Right cardiac atrium (tissue), 5 donors: ENCODE results near the gene CYP2R1. TPM values are rescaled to one million over a fixed set of nuclear protein-coding genes. Genes with fewer than 3 reads are reported as not detected.

Source experiments
- ATAC-seq, 2 donors: fragments of 200-7000 bp; cut with Tn5 transposase; one replicate each; pipeline versions ENCODE4 v1.8.0 to v1.9.1; 2020; ENCODE audit warnings: moderate library complexity in 2 of 2, mild to moderate bottlenecking in 1 of 2
- DNase-seq, 3 donors: peaks; one replicate each; pipeline ENCODE4 v3.0.0-alpha.2; 2020
- H3K27ac ChIP-seq: one replicate; pipeline ENCODE4 v1.5.1; 2013; ENCODE audit warnings: mild to moderate bottlenecking, low read length, control low read depth, moderate library complexity
- H3K27me3 ChIP-seq: one replicate; pipeline ENCODE4 v1.6.1; 2013; ENCODE audit not compliant: control insufficient read depth, insufficient read depth
- H3K4me1 ChIP-seq: one replicate; pipeline ENCODE4 v1.6.1; 2013; ENCODE audit warnings: low read length; ENCODE audit not compliant: control insufficient read depth, insufficient read depth
- H3K4me3 ChIP-seq: one replicate; pipeline ENCODE4 v1.5.1; 2013; ENCODE audit warnings: low read length, control low read depth
- H3K9me3 ChIP-seq: one replicate; pipeline ENCODE4 v1.6.1; 2013; ENCODE audit warnings: low read length; ENCODE audit not compliant: control insufficient read depth
- WGBS: extraction: QIAGEN DNeasy Blood & Tissue Kit; methylation state at CpG from one replicate; pipeline ENCODE4 v1.1.7; 2013; 5-methylcytosine and 5-hydroxymethylcytosine counted together
- intact Hi-C, 4 donors: fragments of 100-400 bp; cut with DNase I; formaldehyde crosslinking; loops; one replicate each; pipeline versions ENCODE4 v1.11.0 to v1.14.0; 2022 to 2023
- polyA plus RNA-seq: library from polyadenylated mRNA; stranded (reverse); fragments of 200-250 nt; gene quantifications from one replicate; pipeline ENCODE4 v1.2.3, GENCODE V29; 2013
- total RNA-seq, 4 donors: library from RNA; stranded (reverse); fragmentation: NEBNext Ultra II Directional; extraction: Animal tissue kit (Norgen Biotek cat#: 25700); gene quantifications; one replicate each; pipeline ENCODE4 v1.2.1, GENCODE V29; 2021
- donor health status: healthy with polysubstance abuse.
- donor health status: DM: no; HTN: yes; CAD: no.
- donor health status: DM: no; HTN: no; CAD: no.
- donor health status: DM: no; HTN: yes; CAD: no; lungs with severe emphysema.
- donor health status: DM: yes; HTN: yes; CAD: no.

Gene CYP2R1
- total and polyA plus RNA-seq, 5 donors = 7.7 to 9.8 (median 8.9) TPM

DNA sequence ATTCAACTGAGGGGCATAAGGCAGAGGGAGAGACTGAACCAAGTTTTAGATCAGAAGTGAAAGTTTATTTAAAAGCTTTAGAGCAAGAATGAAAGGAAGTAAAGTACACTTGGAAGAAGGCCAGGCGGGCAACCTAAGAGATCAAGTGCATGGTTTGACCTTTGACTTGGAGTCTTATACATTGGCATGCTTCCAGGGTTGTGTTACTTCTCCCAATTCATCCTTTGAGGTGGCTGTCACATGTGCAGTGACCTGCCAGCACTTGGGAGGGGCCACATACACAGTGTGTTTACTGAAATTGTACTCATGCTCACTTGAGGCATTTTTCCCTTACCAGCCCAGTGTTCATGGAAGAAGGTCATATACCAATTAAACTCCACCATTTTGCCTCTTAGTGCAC lies 30.4 kb downstream of the CYP2R1 start:
- H3K27ac ChIP-seq = no peak overlapping the region
- DNase-seq (no peak), ATAC-seq (no peak)
- H3K27me3 ChIP-seq = no peaks in the 10 kb centered on the region
- no peak overlapping the region for H3K4me3 ChIP-seq
- 100% methylated on average over 1 of the region's 1 CpG for WGBS
- intact Hi-C loops = no loop called here
- H3K4me1 ChIP-seq = no peaks in the 10 kb centered on the region
- H3K9me3 ChIP-seq = no peaks in the 10 kb centered on the region

DNA sequence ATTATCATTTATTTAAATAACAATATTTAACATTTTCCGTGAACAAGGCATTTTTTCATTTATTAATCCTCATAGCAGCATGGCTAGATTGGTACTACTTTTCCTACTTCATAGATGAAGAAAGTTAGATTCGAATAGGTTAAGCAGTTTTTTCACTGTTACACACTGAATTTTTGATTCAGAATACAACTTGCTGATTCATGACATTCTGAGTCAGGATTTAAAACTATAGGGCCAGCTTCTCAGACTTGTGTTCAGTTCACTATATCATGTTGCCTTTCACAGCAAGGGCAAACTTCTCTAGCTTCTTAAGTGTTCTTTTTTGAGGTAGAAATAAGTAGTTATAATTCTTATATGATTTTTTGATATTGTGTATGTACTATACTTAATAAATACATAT lies 31.5 kb downstream of the CYP2R1 start:
- 86% methylated on average over 2 of the region's 2 CpGs for WGBS
- ATAC-seq = no peak
- DNase-seq = no peak
- intact Hi-C loops = no loop called here
- H3K9me3 ChIP-seq = no peaks in the 10 kb centered on the region
- no peak overlapping the region for H3K4me3 ChIP-seq
- no peaks in the 10 kb centered on the region for H3K4me1 ChIP-seq
- no peaks in the 10 kb centered on the region for H3K27me3 ChIP-seq
- no peak overlapping the region for H3K27ac ChIP-seq

DNA sequence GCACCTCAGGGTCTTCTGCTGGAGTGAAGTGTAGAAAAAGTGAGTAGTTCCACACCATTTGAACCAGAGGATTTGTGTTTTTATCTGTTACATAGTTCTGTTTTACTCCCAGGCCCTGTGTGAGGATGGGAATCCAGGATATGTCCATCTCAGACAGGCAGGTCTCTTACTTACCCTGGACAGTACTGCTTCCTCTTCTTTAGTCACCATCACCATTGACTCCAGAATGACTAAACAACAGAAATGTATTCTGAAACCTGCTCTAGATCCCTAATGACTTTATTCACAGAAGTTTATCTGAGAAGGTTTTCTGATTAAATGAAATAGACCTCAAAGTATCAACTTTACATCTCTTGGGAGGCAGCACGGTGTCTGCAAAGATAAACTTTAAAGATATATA lies 33.6 kb downstream of the CYP2R1 start:
- Histone ChIP-seq H3K27me3 (no peaks in the 10 kb centered on the region), H3K4me1 (no peaks in the 10 kb centered on the region), H3K27ac (no peak overlapping the region), H3K9me3 (no peaks in the 10 kb centered on the region), H3K4me3 (no peak overlapping the region)
- DNase-seq (no peak), ATAC-seq (no peak)
- intact Hi-C loops = no loop called here
- WGBS = 81% methylated on average over 1 of the region's 1 CpG

DNA sequence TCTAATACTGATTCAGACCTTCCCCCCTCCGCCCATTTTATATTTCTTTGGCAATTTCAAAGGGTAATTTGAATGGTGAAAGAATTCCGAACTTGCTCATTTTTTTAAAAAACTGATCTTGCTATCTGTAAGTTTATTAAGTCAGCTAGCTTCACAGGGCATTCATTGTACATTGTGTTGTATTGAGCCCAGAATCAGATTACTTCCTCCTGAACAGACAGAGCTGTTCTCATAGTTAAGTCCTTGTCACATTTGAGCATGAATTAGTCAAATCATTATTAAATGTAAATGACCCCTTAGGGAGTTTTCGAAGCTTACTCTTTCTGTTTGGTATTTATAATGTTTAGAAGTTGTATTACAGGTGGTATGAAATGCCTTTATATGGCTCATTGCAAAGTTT lies 34.4 kb downstream of the CYP2R1 start:
- Histone ChIP-seq H3K4me3 (no peak overlapping the region), H3K4me1 (no peaks in the 10 kb centered on the region), H3K27ac (no peak overlapping the region), H3K9me3 (no peaks in the 10 kb centered on the region), H3K27me3 (no peaks in the 10 kb centered on the region)
- ATAC-seq (no peak), DNase-seq (no peak)
- intact Hi-C loops = no loop called here
- WGBS = 91% methylated on average over 3 of the region's 3 CpGs

DNA sequence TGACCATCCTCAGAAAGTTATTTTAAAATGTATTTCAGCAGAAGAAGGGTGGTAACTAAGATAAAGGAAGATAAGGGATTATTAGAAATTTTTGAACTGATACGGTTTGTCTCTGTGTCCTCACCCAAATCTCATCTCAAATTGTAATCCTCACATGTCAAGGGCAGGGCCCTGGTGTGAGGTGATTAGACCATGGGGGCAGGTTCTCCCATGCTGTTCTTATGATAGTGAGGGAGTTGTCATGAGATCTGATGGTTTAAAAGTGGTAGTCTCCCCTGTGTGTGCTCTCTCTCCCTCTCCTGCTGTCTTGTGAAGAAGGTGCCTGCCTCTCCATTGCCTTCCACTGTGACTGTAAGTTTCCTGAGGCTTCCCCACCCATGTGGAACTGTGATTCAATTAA lies 36.1 kb downstream of the CYP2R1 start:
- intact Hi-C loops = no loop called here
- WGBS = 72% methylated on average over 1 of the region's 1 CpG
- Histone ChIP-seq H3K9me3 (no peaks in the 10 kb centered on the region), H3K27me3 (no peaks in the 10 kb centered on the region), H3K27ac (no peak overlapping the region), H3K4me1 (no peaks in the 10 kb centered on the region), H3K4me3 (no peak overlapping the region)
- no peak for DNase-seq
- ATAC-seq = no peak

DNA sequence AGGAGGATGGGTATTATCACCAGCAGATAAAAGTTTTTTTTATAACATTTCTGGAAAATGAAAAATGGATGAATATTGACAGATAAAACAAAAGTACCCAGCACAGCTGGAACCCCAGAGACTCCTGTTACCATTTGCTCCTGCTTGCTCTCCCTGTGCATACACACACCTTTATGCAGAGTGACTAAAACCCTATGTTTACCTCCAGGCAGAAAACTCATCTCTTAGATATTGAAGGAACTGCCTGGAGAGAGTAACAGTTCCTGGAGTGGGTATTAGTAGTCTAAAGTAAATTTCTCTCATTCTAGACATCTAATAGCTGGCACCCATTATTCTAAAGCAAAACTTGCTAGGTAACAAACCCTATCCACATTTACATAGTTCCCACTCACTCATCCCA lies 38.0 kb downstream of the CYP2R1 start:
- intact Hi-C loops = no loop called here
- no peak overlapping the region for H3K4me3 ChIP-seq
- no peaks in the 10 kb centered on the region for H3K27me3 ChIP-seq
- DNase-seq (no peak), ATAC-seq (no peak)
- no peaks in the 10 kb centered on the region for H3K4me1 ChIP-seq
- no peaks in the 10 kb centered on the region for H3K9me3 ChIP-seq
- no peak overlapping the region for H3K27ac ChIP-seq

DNA sequence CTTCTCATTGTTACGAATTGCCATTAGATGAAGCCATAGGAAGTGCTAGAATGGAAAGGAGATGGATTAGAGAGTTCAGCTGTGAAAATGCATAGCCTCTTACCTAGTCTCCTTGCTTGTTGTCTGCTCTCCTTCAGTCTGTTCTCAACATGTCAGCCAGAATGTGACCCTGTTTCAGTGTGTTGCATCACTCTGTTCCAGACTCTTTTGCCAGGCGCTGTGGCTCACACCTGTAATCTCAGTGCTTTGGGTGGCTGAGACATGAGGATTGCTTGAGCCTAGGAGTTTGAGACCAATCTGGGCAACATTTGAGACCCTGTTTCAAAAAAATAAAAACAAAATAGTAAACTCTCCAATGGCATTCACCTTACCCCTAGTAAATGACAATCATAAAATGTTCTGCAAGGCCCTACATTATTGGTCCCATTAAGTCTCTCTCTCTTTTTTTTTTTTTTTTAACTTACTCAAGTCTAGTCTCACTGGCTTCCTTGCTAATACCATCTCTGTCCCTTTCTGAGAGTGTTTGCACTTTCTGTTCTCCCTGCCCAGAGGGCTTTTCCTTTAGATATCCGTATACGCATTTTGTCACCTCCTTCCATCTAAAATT lies 39.4 kb downstream of the CYP2R1 start:
- Histone ChIP-seq H3K27ac (no peak overlapping the region), H3K27me3 (no peaks in the 10 kb centered on the region), H3K4me1 (no peaks in the 10 kb centered on the region), H3K9me3 (no peaks in the 10 kb centered on the region), H3K4me3 (no peak overlapping the region)
- intact Hi-C loops = no loop called here
- ATAC-seq (no peak), DNase-seq (no peak)
- 96% methylated on average over 4 of the region's 4 CpGs for WGBS

DNA sequence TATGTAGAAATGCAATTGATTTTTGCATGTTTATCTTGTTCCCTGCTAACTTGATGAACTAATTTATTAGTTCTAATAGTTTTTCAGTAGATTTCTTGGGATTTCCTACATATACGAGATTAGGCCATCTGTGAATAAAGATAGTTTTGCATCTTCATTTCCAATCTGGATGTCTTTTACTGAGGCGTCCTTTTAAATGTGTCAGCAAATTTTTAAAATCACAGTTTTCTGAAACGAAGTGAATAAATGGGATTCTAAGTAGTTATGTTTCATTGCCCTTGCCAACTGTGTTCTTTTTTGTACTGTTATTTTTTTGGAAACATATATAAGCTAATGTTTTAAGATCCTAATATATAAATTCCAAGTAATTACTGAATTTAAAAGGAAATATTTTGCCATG lies 50.0 kb downstream of the CYP2R1 start:
- Histone ChIP-seq H3K4me3 (no peak overlapping the region), H3K27me3 (no peaks in the 10 kb centered on the region), H3K9me3 (no peaks in the 10 kb centered on the region), H3K27ac (no peak overlapping the region), H3K4me1 (no peaks in the 10 kb centered on the region)
- intact Hi-C loops = no loop called here
- ATAC-seq (no peak), DNase-seq (no peak)
- WGBS = 89% methylated on average over 3 of the region's 3 CpGs

DNA sequence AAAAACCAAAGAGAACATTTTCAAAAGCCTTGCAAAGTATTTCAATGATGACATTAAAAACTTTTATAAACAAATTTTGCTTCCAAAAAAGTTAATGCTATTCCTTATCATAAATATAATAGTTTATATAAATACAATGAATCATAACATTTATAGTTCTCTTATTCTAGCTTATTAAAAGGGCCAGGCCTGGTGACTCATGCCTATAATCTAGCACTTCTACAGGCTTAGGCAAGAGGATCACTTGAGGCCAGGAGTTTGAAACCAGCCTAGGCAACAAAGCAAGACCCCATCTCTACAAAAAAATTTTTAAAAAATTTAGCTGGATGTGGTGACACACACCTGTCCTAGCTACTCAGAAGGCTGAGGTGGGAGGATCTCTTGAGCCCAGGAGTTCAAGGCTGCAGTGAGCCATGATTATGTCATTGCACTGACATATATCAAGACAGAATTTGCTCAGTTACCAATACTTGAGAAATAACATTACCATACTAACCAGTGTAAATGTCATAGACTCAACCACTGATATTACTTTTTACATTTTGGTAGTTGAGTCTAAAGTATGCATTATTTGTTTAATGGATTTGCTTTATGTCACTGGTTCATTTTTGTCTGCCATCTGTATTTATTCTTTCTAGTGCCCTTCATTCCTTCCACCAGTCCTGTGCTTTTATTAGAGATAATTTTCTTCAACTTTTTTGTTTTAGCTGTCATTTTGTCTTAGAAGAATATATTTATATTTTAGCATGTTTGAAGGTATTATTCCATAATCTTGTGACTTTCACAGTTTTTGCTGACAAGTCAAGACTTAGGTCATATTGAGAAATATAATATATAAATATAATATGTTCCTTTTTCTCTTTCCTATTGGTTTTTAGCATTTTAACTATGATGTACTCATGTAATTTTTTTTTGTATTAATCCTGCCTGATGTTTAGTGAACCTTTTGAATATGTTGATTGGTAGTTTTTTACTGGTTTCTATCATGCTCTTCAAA lies 56.2 kb downstream of the CYP2R1 start:
- no peak overlapping the region for H3K27ac ChIP-seq
- H3K27me3 ChIP-seq = no peaks in the 10 kb centered on the region
- no peak overlapping the region for H3K4me3 ChIP-seq
- no peaks in the 10 kb centered on the region for H3K4me1 ChIP-seq
- intact Hi-C loops = no loop called here
- no peak for DNase-seq
- H3K9me3 ChIP-seq = no peaks in the 10 kb centered on the region
- ATAC-seq = no peak
